Caco-2 (cell line): Measurements from ENCODE around the gene SNRPD3. TPM values are rescaled to one million over a fixed set of nuclear protein-coding genes. Genes with fewer than 3 reads are reported as not detected.

Experiments used
- BruUV-seq: library from RNA; stranded (reverse); fragments of 400-500 nt; replicated peaks from 2 replicates; lab custom pipeline; 2021; lab: Mats Ljungman, UMichigan
- CTCF ChIA-PET: fragments of 300-600 bp; sonication (Branson Sonifier 250); formaldehyde crosslinking; loops from one replicate; lab custom pipeline; 2022; ENCODE audit warnings: antibody characterized with exemption; lab: Charles Lee
- POLR2A ChIA-PET: fragments of 300-600 bp; sonication (Branson Sonifier 250); formaldehyde crosslinking; loops from one replicate; lab custom pipeline; 2022; ENCODE audit warnings: antibody characterized with exemption; lab: Charles Lee
- DNase-seq, 2 experiments: peaks; one replicate each; pipeline versions ENCODE4 v3.0.0 to v3.0.0-alpha.2; 2020 to 2022
- H3K27me3 ChIP-seq: replicated peaks from 2 replicates; pipeline ENCODE4 v1.6.0; 2011; ENCODE audit warnings: low read length; ENCODE audit not compliant: control insufficient read depth, insufficient read depth
- H3K36me3 ChIP-seq: 2 replicates; pipeline ENCODE4 v1.5.1; 2011; ENCODE audit warnings: low read length; ENCODE audit not compliant: control insufficient read depth, insufficient read depth
- H3K4me1 ChIP-seq: fragments of 250-450 bp; sonication (Bioruptor Pico); 2 replicates; pipeline ENCODE4 v1.5.1; 2020; ENCODE audit warnings: mild to moderate bottlenecking
- H3K4me3 ChIP-seq: 2 replicates; pipeline ENCODE4 v1.5.1; 2011; ENCODE audit warnings: low read depth, mild to moderate bottlenecking, control low read depth, low read length
- H3K9me3 ChIP-seq: fragments of 250-450 bp; sonication (Bioruptor Pico); 2 replicates; pipeline ENCODE4 v1.5.1; 2020; ENCODE audit warnings: mild to moderate bottlenecking, moderate library complexity
- H3K27ac Mint-ChIP-seq: one replicate; pipeline ENCODE4 v1.8.0; 2022; ENCODE audit warnings: mixed read lengths; ENCODE audit not compliant: unreplicated experiment
- H3K27me3 Mint-ChIP-seq: one replicate; pipeline ENCODE4 v1.8.0; 2022; ENCODE audit warnings: mixed read lengths; ENCODE audit not compliant: insufficient read depth, unreplicated experiment
- H3K36me3 Mint-ChIP-seq: one replicate; pipeline ENCODE4 v1.8.0; 2022; ENCODE audit warnings: mild to moderate bottlenecking, mixed read lengths; ENCODE audit not compliant: insufficient read depth, unreplicated experiment
- H3K4me1 Mint-ChIP-seq: one replicate; pipeline ENCODE4 v1.8.0; 2022; ENCODE audit warnings: low read depth, mixed read lengths; ENCODE audit not compliant: unreplicated experiment
- H3K4me3 Mint-ChIP-seq: one replicate; pipeline ENCODE4 v1.8.0; 2022; ENCODE audit warnings: mild to moderate bottlenecking, moderate library complexity, mixed read lengths; ENCODE audit not compliant: unreplicated experiment
- H3K9me3 Mint-ChIP-seq: one replicate; pipeline ENCODE4 v1.8.0; 2022; ENCODE audit warnings: mixed read lengths; ENCODE audit not compliant: unreplicated experiment
- CTCF ChIP-seq, 2 experiments: fragments of 200-600 bp in 1 of 2; IDR thresholded peaks; 1 replicate in 1 of 2; 2 replicates in 1 of 2; pipeline versions ENCODE4 v1.5.1 to v1.8.0; 2011 to 2022; ENCODE audit warnings: antibody characterized with exemption in 1 of 2, control low read depth in 1 of 2, inconsistent platforms in 1 of 2, low read depth in 1 of 2, low read length in 1 of 2, mild to moderate bottlenecking in 1 of 2, moderate library complexity in 1 of 2; ENCODE audit not compliant: insufficient read depth in 1 of 2, severe bottlenecking in 1 of 2, unreplicated experiment in 1 of 2
- intact Hi-C: fragments of 100-400 bp; cut with micrococcal nuclease; formaldehyde crosslinking; loops from one replicate; pipeline ENCODE4 v1.10.0; 2022; ENCODE audit not compliant: unreplicated experiment
- total RNA-seq: library from RNA; stranded (reverse); gene quantifications from 2 replicates; pipeline ENCODE4 v1.2.3, GENCODE V29; 2022

SNRPD3 gene
- total RNA-seq, 1 experiment from 2014 or later = 202 TPM

GRCh38 chr22:24543679-24544243 is 12.0 kb upstream of the SNRPD3 start:
- Histone ChIP-seq H3K36me3 (peaks cover 22% of the 10 kb centered on the region), H3K9me3 (no peaks in the 10 kb centered on the region), H3K27me3 (no peaks in the 10 kb centered on the region), H3K4me3 (no peak overlapping the region), H3K4me1 (no peaks in the 10 kb centered on the region)
- intact Hi-C loops = no loop called here
- Mint-ChIP-seq H3K9me3 (no peaks in the 10 kb centered on the region), H3K4me3 (no peak overlapping the region), H3K4me1 (no peaks in the 10 kb centered on the region), H3K27me3 (no peaks in the 10 kb centered on the region), H3K27ac (no peak overlapping the region), H3K36me3 (peaks cover 65% of the 10 kb centered on the region)
- CTCF ChIA-PET = no interaction called here
- TF ChIP-seq CTCF (IDR thresholded peaks at IDR 0.05; ENCODE audit: insufficient read depth in 1 of 2, low read depth in 1 of 2, low read length in 1 of 2, severe bottlenecking in 1 of 2, unreplicated experiment in 1 of 2) = no peak
- no peak for DNase-seq
- POLR2A ChIA-PET = no interaction called here
- no TSS peak for BruUV-seq

- no peaks in the 10 kb centered on the region for H3K27me3 Mint-ChIP-seq
- intact Hi-C loops = no loop called here
- H3K4me1 Mint-ChIP-seq = peaks cover 27% of the 10 kb centered on the region
- Histone ChIP-seq H3K27me3 (no peaks in the 10 kb centered on the region), H3K36me3 (peaks cover 11% of the 10 kb centered on the region), H3K4me3 (no peak overlapping the region), H3K9me3 (no peaks in the 10 kb centered on the region), H3K4me1 (peaks cover 39% of the 10 kb centered on the region)
- H3K27ac Mint-ChIP-seq = no peak overlapping the region
- DNase-seq = no peak
- ChIA-PET CTCF (interaction anchor here (0.6 kb wide), 1 partner anchor 48 kb away, joined by 5 read pairs; no protein-coding TSS in a partner anchor), POLR2A (no interaction called here)
- H3K9me3 Mint-ChIP-seq = no peaks in the 10 kb centered on the region
- no peak overlapping the region for H3K4me3 Mint-ChIP-seq
- TF ChIP-seq CTCF (IDR thresholded peaks at IDR 0.05; ENCODE audit: insufficient read depth in 1 of 2, low read depth in 1 of 2, low read length in 1 of 2, severe bottlenecking in 1 of 2, unreplicated experiment in 1 of 2) = no peak
- H3K36me3 Mint-ChIP-seq = peaks cover 41% of the 10 kb centered on the region
- BruUV-seq = no TSS peak
These were observed 7.0 kb upstream of the SNRPD3 start for GRCh38 chr22:24548812-24549211.

- ChIA-PET CTCF (no interaction called here), POLR2A (no interaction called here)
- H3K27me3 ChIP-seq = no peaks in the 10 kb centered on the region
- BruUV-seq = no TSS peak
- H3K4me1 ChIP-seq = peaks cover 43% of the 10 kb centered on the region
- no peak for TF ChIP-seq CTCF (IDR thresholded peaks at IDR 0.05; ENCODE audit: insufficient read depth in 1 of 2, low read depth in 1 of 2, low read length in 1 of 2, severe bottlenecking in 1 of 2, unreplicated experiment in 1 of 2)
- Mint-ChIP-seq H3K36me3 (peaks cover 44% of the 10 kb centered on the region), H3K9me3 (no peaks in the 10 kb centered on the region), H3K27me3 (no peaks in the 10 kb centered on the region), H3K27ac (peak overlapping the region; percentile 69), H3K4me1 (peaks cover 33% of the 10 kb centered on the region), H3K4me3 (peak overlapping the region; percentile 34)
- no peak overlapping the region for H3K4me3 ChIP-seq
- peaks cover 12% of the 10 kb centered on the region for H3K36me3 ChIP-seq
- intact Hi-C loops = loop anchor here (1.0 kb wide), 1 partner anchor 18 kb away; no protein-coding TSS in a partner anchor
- peak; percentile 71 to 72 for DNase-seq
- H3K9me3 ChIP-seq = no peaks in the 10 kb centered on the region
These were observed 5.5 kb upstream of the SNRPD3 start for GRCh38 chr22:24550028-24550901.
